ENCODE results near the gene MYH16. TPM values are rescaled to one million over a fixed set of nuclear protein-coding genes. Genes with fewer than 3 reads are reported as not detected.

MYH16 gene
- total RNA-seq, 6 experiments from 2014 or later = not detected

DNA sequence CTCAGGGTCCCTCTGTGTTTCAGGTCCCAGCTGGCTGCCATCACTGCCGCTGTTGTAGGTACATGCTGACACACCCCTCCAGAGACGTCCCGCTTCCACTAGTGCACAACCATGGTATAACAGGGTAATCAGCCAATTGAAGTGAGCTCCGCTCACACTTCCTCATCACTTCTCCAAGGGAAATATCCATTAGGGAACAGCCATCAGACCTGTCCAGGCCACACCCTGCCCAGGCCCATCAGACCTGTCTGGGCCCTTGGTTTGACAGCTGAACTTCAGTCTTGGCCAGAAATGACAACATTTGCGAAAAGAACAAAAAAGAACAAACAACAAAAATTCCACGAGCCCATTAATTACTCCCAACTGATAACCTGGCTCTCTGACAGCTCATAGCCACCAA, 11.0 kb upstream of the MYH16 start:
- H3K4me3 ChIP-seq = no peak overlapping the region
- no peaks in the 10 kb centered on the region for H3K9me3 ChIP-seq
- no peaks in the 10 kb centered on the region for H3K4me1 ChIP-seq
- no peak overlapping the region for H3K27ac ChIP-seq
- DNase-seq = no peak
- H3K36me3 ChIP-seq = no peaks in the 10 kb centered on the region
- ATAC-seq = no peak
- intact Hi-C loops (cut with DNase I) = no loop called here
- TF ChIP-seq, protein P1, sequence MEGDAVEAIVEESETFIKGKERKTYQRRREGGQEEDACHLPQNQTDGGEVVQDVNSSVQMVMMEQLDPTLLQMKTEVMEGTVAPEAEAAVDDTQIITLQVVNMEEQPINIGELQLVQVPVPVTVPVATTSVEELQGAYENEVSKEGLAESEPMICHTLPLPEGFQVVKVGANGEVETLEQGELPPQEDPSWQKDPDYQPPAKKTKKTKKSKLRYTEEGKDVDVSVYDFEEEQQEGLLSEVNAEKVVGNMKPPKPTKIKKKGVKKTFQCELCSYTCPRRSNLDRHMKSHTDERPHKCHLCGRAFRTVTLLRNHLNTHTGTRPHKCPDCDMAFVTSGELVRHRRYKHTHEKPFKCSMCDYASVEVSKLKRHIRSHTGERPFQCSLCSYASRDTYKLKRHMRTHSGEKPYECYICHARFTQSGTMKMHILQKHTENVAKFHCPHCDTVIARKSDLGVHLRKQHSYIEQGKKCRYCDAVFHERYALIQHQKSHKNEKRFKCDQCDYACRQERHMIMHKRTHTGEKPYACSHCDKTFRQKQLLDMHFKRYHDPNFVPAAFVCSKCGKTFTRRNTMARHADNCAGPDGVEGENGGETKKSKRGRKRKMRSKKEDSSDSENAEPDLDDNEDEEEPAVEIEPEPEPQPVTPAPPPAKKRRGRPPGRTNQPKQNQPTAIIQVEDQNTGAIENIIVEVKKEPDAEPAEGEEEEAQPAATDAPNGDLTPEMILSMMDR (IDR thresholded peaks at IDR 0.05) = no peak
- TF ChIP-seq POLR2A (IDR thresholded peaks at IDR 0.05) = no peak
- no peaks in the 10 kb centered on the region for H3K27me3 ChIP-seq
- WGBS (ENCODE audit: insufficient coverage, low coverage, low lambda C conversion rate, missing lambda C conversion rate) = 57% methylated on average over 2 of the region's 6 CpGs

DNA sequence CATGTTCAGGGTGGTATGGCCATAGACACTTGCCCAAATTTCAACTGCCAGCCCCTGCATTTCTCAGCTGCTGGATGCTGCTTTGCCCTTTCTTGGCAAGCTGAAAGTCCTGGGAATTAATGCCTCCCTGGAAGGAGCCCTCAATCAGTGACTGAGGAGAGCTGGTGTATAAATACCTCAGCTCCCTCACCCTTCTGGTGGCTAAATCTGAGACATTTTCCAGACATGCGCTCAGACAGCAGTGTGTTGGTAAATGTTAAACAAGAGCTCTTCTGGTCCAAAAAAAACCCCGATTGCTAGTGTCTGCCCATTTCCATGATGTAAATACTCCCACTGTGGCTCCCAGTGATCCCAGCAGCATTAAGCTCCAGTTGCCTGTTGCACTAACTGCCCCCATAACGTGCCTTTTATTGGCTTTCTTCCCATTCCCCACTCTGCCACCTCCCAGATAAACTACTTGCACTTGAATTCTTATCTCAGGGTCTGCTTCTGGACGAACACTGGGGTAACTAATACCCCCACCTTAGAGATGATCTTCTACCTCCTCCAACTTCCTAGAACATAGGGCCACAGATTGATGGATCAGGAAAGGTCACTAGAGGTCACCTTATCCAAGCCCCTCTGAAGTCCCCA, 6.7 kb upstream of the MYH16 start:
- Histone ChIP-seq H3K27ac (no peak overlapping the region), H3K36me3 (no peaks in the 10 kb centered on the region), H3K27me3 (no peaks in the 10 kb centered on the region), H3K4me1 (no peaks in the 10 kb centered on the region), H3K9me3 (no peaks in the 10 kb centered on the region), H3K4me3 (no peak overlapping the region)
- DNase-seq (no peak), ATAC-seq (no peak)
- TF ChIP-seq, protein P1 (IDR thresholded peaks at IDR 0.05) = no peak
- TF ChIP-seq POLR2A (IDR thresholded peaks at IDR 0.05) = no peak
- intact Hi-C loops (cut with DNase I) = no loop called here
- 79% methylated on average over 3 of the region's 4 CpGs for WGBS (ENCODE audit: insufficient coverage, low coverage, low lambda C conversion rate, missing lambda C conversion rate)

DNA sequence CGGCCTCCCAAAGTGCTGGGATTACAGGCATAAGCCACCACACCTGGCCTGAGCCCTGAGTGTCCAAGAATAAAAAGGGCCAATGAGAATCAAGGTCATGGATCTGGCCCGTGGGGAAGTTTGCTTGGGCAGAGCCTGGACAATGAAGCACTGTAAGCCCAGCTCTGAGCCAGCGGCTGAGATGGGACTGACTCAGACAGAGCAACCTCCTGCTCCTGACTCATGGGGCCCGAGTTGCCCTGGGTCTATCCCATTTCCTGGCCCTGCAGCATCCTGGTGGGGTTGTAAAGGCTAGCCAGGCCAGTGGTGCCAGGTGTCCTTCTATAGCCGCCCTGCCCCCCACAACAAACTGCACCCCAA, 5.2 kb upstream of the MYH16 start:
- Histone ChIP-seq H3K4me1 (no peaks in the 10 kb centered on the region), H3K9me3 (no peaks in the 10 kb centered on the region), H3K36me3 (no peaks in the 10 kb centered on the region), H3K27ac (no peak overlapping the region), H3K4me3 (no peak overlapping the region), H3K27me3 (no peaks in the 10 kb centered on the region)
- DNase-seq (no peak), ATAC-seq (peak in 1 of 4 donors; percentile 61)
- no peak for TF ChIP-seq POLR2A (IDR thresholded peaks at IDR 0.05)
- TF ChIP-seq, protein P1 (IDR thresholded peaks at IDR 0.05) = no peak
- WGBS (ENCODE audit: insufficient coverage, low coverage, low lambda C conversion rate, missing lambda C conversion rate) = 100% methylated on average over 1 of the region's 5 CpGs
- intact Hi-C loops (cut with DNase I) = no loop called here

DNA sequence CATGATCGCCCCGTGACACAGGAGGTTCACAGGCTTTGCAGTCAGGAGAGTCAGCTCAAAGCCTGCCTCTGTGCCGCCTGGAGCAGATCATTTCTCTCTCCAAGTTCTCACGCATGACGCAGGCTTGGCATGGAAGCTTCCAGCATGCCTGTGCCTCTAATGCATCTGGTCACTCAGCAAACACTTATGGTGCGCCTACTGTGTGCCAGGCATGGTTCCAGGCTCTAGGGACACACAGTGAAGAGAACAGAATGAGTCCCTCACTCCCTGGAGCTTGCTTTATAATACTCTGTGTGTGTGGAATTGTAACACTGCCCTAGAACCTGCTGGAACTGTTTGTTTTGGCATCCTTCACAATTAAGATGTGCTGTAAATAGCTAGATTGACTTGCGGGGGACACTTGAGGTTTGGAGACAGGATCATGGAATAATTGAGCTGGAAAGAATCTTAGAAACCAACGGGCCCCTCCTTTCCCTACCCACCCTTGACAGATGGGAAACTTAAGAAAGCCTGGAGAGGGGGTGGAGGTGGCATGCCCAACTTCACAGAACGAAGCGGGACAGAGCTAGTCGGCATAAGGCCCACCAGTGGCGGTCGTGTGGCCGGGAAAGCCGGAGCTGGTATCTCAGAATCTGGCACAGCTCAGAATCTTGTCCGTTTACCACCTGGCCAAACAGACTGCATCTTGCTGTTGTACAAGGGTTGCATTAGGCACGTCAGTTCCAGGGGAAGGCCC, 4.6 kb upstream of the MYH16 start:
- no peaks in the 10 kb centered on the region for H3K27me3 ChIP-seq
- 71% methylated on average over 2 of the region's 17 CpGs for WGBS (ENCODE audit: insufficient coverage, low coverage, low lambda C conversion rate, missing lambda C conversion rate)
- DNase-seq (no peak), ATAC-seq (no peak)
- no peak overlapping the region for H3K4me3 ChIP-seq
- H3K36me3 ChIP-seq = no peaks in the 10 kb centered on the region
- H3K27ac ChIP-seq = no peak overlapping the region
- no peak for TF ChIP-seq POLR2A (IDR thresholded peaks at IDR 0.05)
- TF ChIP-seq, protein P1 (IDR thresholded peaks at IDR 0.05) = no peak
- intact Hi-C loops (cut with DNase I) = no loop called here
- H3K9me3 ChIP-seq = no peaks in the 10 kb centered on the region
- H3K4me1 ChIP-seq = no peaks in the 10 kb centered on the region
